CD4-positive, alpha-beta memory T cell (primary cell): ENCODE data around the gene PNMT. TPM values are rescaled to one million over a fixed set of nuclear protein-coding genes. Genes with fewer than 3 reads are reported as not detected.

Experiments
- CTCF ChIA-PET: fragments of 350-600 bp; sonication (Branson Sonifier 250); formaldehyde crosslinking; loops from one replicate; lab custom pipeline; 2021; ENCODE audit warnings: inconsistent platforms; ENCODE audit not compliant: partially characterized antibody; lab: Charles Lee
- POLR2A ChIA-PET: fragments of 350-600 bp; sonication (Branson Sonifier 250); formaldehyde crosslinking; loops from one replicate; lab custom pipeline; 2021; ENCODE audit not compliant: partially characterized antibody; lab: Charles Lee
- DNase-seq, 5 donors: peaks; one replicate each; pipeline versions ENCODE4 v3.0.0 to v3.0.0-alpha.2; 2020 to 2022; ENCODE audit warnings: mixed read lengths in 1 of 5
- H3K27ac ChIP-seq: one replicate; pipeline ENCODE4 v1.7.0; 2013; ENCODE audit warnings: low read depth, low read length
- H3K27me3 ChIP-seq: 2 replicates; pipeline ENCODE4 v1.7.0; 2013; ENCODE audit warnings: mild to moderate bottlenecking, low read length, moderate library complexity; ENCODE audit not compliant: insufficient read depth
- H3K36me3 ChIP-seq: 2 replicates; pipeline ENCODE4 v1.7.0; 2013; ENCODE audit warnings: mild to moderate bottlenecking, low read length, moderate library complexity; ENCODE audit not compliant: insufficient read depth
- H3K4me1 ChIP-seq: 2 replicates; pipeline ENCODE4 v1.7.0; 2013; ENCODE audit warnings: mild to moderate bottlenecking, low read length, moderate library complexity; ENCODE audit not compliant: insufficient read depth
- H3K4me3 ChIP-seq, 2 donors: one replicate each; pipeline ENCODE4 v1.7.0; 2013; ENCODE audit warnings: low read length in 2 of 2, mild to moderate bottlenecking in 1 of 2
- H3K9me3 ChIP-seq, 2 donors: one replicate each; pipeline ENCODE4 v1.7.0; 2013; ENCODE audit warnings: low read length in 2 of 2, control low read depth in 1 of 2; ENCODE audit not compliant: control insufficient read depth in 1 of 2
- H3K27ac Mint-ChIP-seq, 7 donors: one replicate each; pipeline ENCODE4 v1.8.0; 2020 to 2021; ENCODE audit warnings: mixed read lengths in 7 of 7, mild to moderate bottlenecking in 6 of 7, inconsistent platforms in 3 of 7, moderate library complexity in 3 of 7
- H3K27me3 Mint-ChIP-seq, 2 donors: one replicate each; pipeline ENCODE4 v1.8.0; 2020 to 2021; ENCODE audit warnings: mixed read lengths in 2 of 2
- H3K36me3 Mint-ChIP-seq, 2 donors: one replicate each; pipeline ENCODE4 v1.8.0; 2020 to 2021; ENCODE audit warnings: mixed read lengths in 2 of 2, inconsistent platforms in 1 of 2, mild to moderate bottlenecking in 1 of 2
- H3K4me1 Mint-ChIP-seq, 4 donors: one replicate each; pipeline ENCODE4 v1.8.0; 2020 to 2021; ENCODE audit warnings: mixed read lengths in 4 of 4, mild to moderate bottlenecking in 1 of 4
- H3K4me3 Mint-ChIP-seq, 8 donors: one replicate each; pipeline ENCODE4 v1.8.0; 2020 to 2021; ENCODE audit warnings: mixed read lengths in 8 of 8, mild to moderate bottlenecking in 7 of 8, moderate library complexity in 6 of 8, inconsistent platforms in 3 of 8
- H3K9me3 Mint-ChIP-seq, 8 donors: one replicate each; pipeline ENCODE4 v1.8.0; 2020 to 2021; ENCODE audit warnings: mixed read lengths in 8 of 8, mild to moderate bottlenecking in 5 of 8, inconsistent platforms in 3 of 8, moderate library complexity in 1 of 8
- intact Hi-C: fragments of 100-400 bp; cut with micrococcal nuclease; formaldehyde crosslinking; loops from one replicate; pipeline ENCODE4 v1.15.1; 2023
- polyA plus RNA-seq, 2 donors: library from polyadenylated mRNA; unstranded; fragments of 300-500 nt; fragmentation: Illumina TruSeq; gene quantifications; one replicate each; pipeline ENCODE4 v1.2.3, GENCODE V29; 2021
- total RNA-seq, 2 experiments: library from RNA; stranded (reverse); gene quantifications; one replicate each; pipeline ENCODE4 v1.2.3, GENCODE V29; 2021

Gene PNMT
- total and polyA plus RNA-seq, 4 experiments from 2014 or later, result 0.55 TPM; not detected in 3

- no peak overlapping the region for H3K4me3 ChIP-seq
- peaks cover 0 to 7% of the 10 kb centered on the region in 2 donors for H3K36me3 Mint-ChIP-seq
- ChIA-PET POLR2A (interaction anchor here (1.1 to 1.3 kb wide), 2 partner anchors 12 to 173 kb away, joined by 3 read pairs; partner anchors contain the start of gene CDK12), CTCF (interaction anchor here (0.7 to 6.4 kb wide), 12 partner anchors 10 to 307 kb away, joined by 3 to 114 read pairs (median 8); partner anchors contain the start of genes PGAP3, PNMT and PPP1R1B)
- H3K4me3 Mint-ChIP-seq, result no peak overlapping the region
- H3K9me3 ChIP-seq, result no peaks in the 10 kb centered on the region
- peak in 1 of 5 donors; percentile 23 for DNase-seq
- H3K27ac Mint-ChIP-seq, result peak overlapping the region in 2 of 7 donors; percentile 66 to 88
- no peaks in the 10 kb centered on the region for H3K9me3 Mint-ChIP-seq
- intact Hi-C loops, result no loop called here
- H3K27me3 ChIP-seq, result no peaks in the 10 kb centered on the region
- no peak overlapping the region for H3K27ac ChIP-seq
- peaks cover 29% of the 10 kb centered on the region for H3K4me1 ChIP-seq
- H3K4me1 Mint-ChIP-seq, result peaks cover 17 to 29% (median 24%) of the 10 kb centered on the region in 4 donors
- no peaks in the 10 kb centered on the region for H3K36me3 ChIP-seq
- H3K27me3 Mint-ChIP-seq, result peaks cover 4 to 12% of the 10 kb centered on the region in 2 donors
Observed at GRCh38 chr17:39633570-39634183, 34.6 kb upstream of the PNMT start.

- peaks cover 36% of the 10 kb centered on the region for H3K4me1 ChIP-seq
- peak overlapping the region in 2 of 8 donors; percentile 1 to 9 for H3K4me3 Mint-ChIP-seq
- POLR2A ChIA-PET, result interaction anchor here (0.9 to 1.6 kb wide), 6 partner anchors 11 to 173 kb away, joined by 3 to 6 read pairs (median 4); partner anchors contain the start of genes CDK12 and PGAP3
- H3K9me3 Mint-ChIP-seq, result no peaks in the 10 kb centered on the region
- intact Hi-C loops, result no loop called here
- no peaks in the 10 kb centered on the region for H3K9me3 ChIP-seq
- H3K4me3 ChIP-seq, result no peak overlapping the region
- H3K27ac Mint-ChIP-seq, result peak overlapping the region; percentile 38 to 66 (median 44)
- H3K27me3 Mint-ChIP-seq, result peaks cover 3 to 11% of the 10 kb centered on the region in 2 donors
- H3K36me3 ChIP-seq, result no peaks in the 10 kb centered on the region
- H3K27me3 ChIP-seq, result no peaks in the 10 kb centered on the region
- H3K36me3 Mint-ChIP-seq, result peaks cover 0 to 7% of the 10 kb centered on the region in 2 donors
- H3K4me1 Mint-ChIP-seq, result peaks cover 21 to 37% (median 31%) of the 10 kb centered on the region in 4 donors
- CTCF ChIA-PET, result interaction anchor here (0.5 to 6.4 kb wide), 18 partner anchors 10 to 307 kb away, joined by 3 to 114 read pairs (median 6); partner anchors contain the start of genes MIEN1, PGAP3 and PPP1R1B
- peak; percentile 37 to 58 (median 47) for DNase-seq
- no peak overlapping the region for H3K27ac ChIP-seq
Observed at GRCh38 chr17:39634384-39634871, 33.8 kb upstream of the PNMT start.

GRCh38 chr17:39635614-39636176 is 32.6 kb upstream of the PNMT start:
- Mint-ChIP-seq H3K4me3 (peak overlapping the region in 7 of 8 donors; percentile 20 to 96 (median 47)), H3K27ac (peak overlapping the region; percentile 29 to 98 (median 95)), H3K27me3 (peaks cover 3 to 9% of the 10 kb centered on the region in 2 donors), H3K9me3 (no peaks in the 10 kb centered on the region), H3K4me1 (peaks cover 29 to 47% (median 41%) of the 10 kb centered on the region in 4 donors), H3K36me3 (peaks cover 0 to 7% of the 10 kb centered on the region in 2 donors)
- intact Hi-C loops, result loop anchor here (5.0 kb wide), 3 partner anchors 52 to 347 kb away; partner anchors contain the start of genes IKZF3, PGAP3 and PSMD3
- ChIA-PET CTCF (interaction anchor here (1.1 to 6.9 kb wide), 10 partner anchors 8 to 96 kb away, joined by 3 to 114 read pairs (median 8); partner anchors contain the start of genes MIEN1, PGAP3 and PPP1R1B), POLR2A (interaction anchor here (1.3 to 1.6 kb wide), 4 partner anchors 12 to 129 kb away, joined by 3 to 6 read pairs (median 4); partner anchors contain the start of gene MIEN1)
- peaks cover 47% of the 10 kb centered on the region for H3K4me1 ChIP-seq
- peak in 1 of 5 donors; percentile 34 for DNase-seq
- no peaks in the 10 kb centered on the region for H3K27me3 ChIP-seq
- H3K27ac ChIP-seq, result peak overlapping the region; percentile 97
- H3K9me3 ChIP-seq, result no peaks in the 10 kb centered on the region
- H3K4me3 ChIP-seq, result no peak overlapping the region
- no peaks in the 10 kb centered on the region for H3K36me3 ChIP-seq

GRCh38 chr17:39636587-39636926 is 31.7 kb upstream of the PNMT start:
- Mint-ChIP-seq H3K27me3 (peaks cover 1 to 6% of the 10 kb centered on the region in 2 donors), H3K27ac (peak overlapping the region; percentile 84 to 98 (median 95)), H3K9me3 (no peaks in the 10 kb centered on the region), H3K36me3 (peaks cover 0 to 9% of the 10 kb centered on the region in 2 donors), H3K4me3 (peak overlapping the region; percentile 92 to 98 (median 96)), H3K4me1 (peaks cover 31 to 56% (median 44%) of the 10 kb centered on the region in 4 donors)
- H3K9me3 ChIP-seq, result no peaks in the 10 kb centered on the region
- CTCF ChIA-PET, result interaction anchor here (0.6 to 6.9 kb wide), 3 partner anchors 16 to 89 kb away, joined by 3 to 67 read pairs (median 53); no protein-coding TSS in a partner anchor
- peak overlapping the region; percentile 42 to 86 for H3K4me3 ChIP-seq
- POLR2A ChIA-PET, result interaction anchor here (1.0 to 1.3 kb wide), 4 partner anchors 18 to 128 kb away, joined by 3 to 4 read pairs (median 3); partner anchors contain the start of gene MIEN1
- intact Hi-C loops, result loop anchor here (5.0 kb wide), 3 partner anchors 51 to 346 kb away; partner anchors contain the start of genes IKZF3, PGAP3 and PSMD3
- DNase-seq, result no peak
- peaks cover 55% of the 10 kb centered on the region for H3K4me1 ChIP-seq
- no peaks in the 10 kb centered on the region for H3K27me3 ChIP-seq
- no peaks in the 10 kb centered on the region for H3K36me3 ChIP-seq
- peak overlapping the region; percentile 97 for H3K27ac ChIP-seq

- H3K36me3 Mint-ChIP-seq, result peaks cover 0 to 9% of the 10 kb centered on the region in 2 donors
Observed at GRCh38 chr17:39636927-39637736, 31.1 kb upstream of the PNMT start, which contains the start of gene STARD3. TSS of gene STARD3 (plus strand) at chr17:39637144. CDS start at chr17:39653532, 16,388 bp downstream.

GRCh38 chr17:39638317-39638716 is 29.9 kb upstream of the PNMT start:
- CTCF ChIA-PET, result interaction anchor here (0.8 to 6.9 kb wide), 9 partner anchors 9 to 115 kb away, joined by 3 to 67 read pairs (median 5); partner anchors contain the start of gene PNMT
- no peaks in the 10 kb centered on the region for H3K9me3 Mint-ChIP-seq
- Histone ChIP-seq H3K27me3 (no peaks in the 10 kb centered on the region), H3K9me3 (no peaks in the 10 kb centered on the region), H3K4me1 (peaks cover 73% of the 10 kb centered on the region), H3K4me3 (peak overlapping the region; percentile 86 to 88), H3K36me3 (no peaks in the 10 kb centered on the region), H3K27ac (peak overlapping the region; percentile 97)
- DNase-seq, result no peak
- H3K36me3 Mint-ChIP-seq, result peaks cover 0 to 17% of the 10 kb centered on the region in 2 donors
- peak overlapping the region; percentile 84 to 98 (median 96) for H3K27ac Mint-ChIP-seq
- H3K27me3 Mint-ChIP-seq, result no peaks in the 10 kb centered on the region
- POLR2A ChIA-PET, result interaction anchor here (0.9 to 1.6 kb wide), 10 partner anchors 10 to 92 kb away, joined by 3 to 12 read pairs (median 4); partner anchors contain the start of genes MIEN1, PGAP3 and PNMT
- peaks cover 38 to 74% (median 59%) of the 10 kb centered on the region in 4 donors for H3K4me1 Mint-ChIP-seq
- intact Hi-C loops, result loop anchor here (5.0 kb wide), 3 partner anchors 49 to 344 kb away; partner anchors contain the start of genes IKZF3, PGAP3 and PSMD3
- H3K4me3 Mint-ChIP-seq, result peak overlapping the region; percentile 92 to 98 (median 96)

More at GRCh38 chr17:39636927-39637736, 31.1 kb upstream of the PNMT start, which contains the start of gene STARD3:
- POLR2A ChIA-PET, result interaction anchor here (0.9 to 1.6 kb wide), 16 partner anchors 9 to 127 kb away, joined by 3 to 12 read pairs (median 3); partner anchors contain the start of genes MIEN1, PGAP3 and PNMT
- CTCF ChIA-PET, result interaction anchor here (0.7 to 6.9 kb wide), 7 partner anchors 11 to 116 kb away, joined by 3 to 67 read pairs (median 5); partner anchors contain the start of gene PNMT
- H3K27me3 Mint-ChIP-seq, result peaks cover 0 to 1% of the 10 kb centered on the region in 2 donors
- DNase-seq, result peak; percentile 85 to 92 (median 87)
- H3K27ac ChIP-seq, result peak within 1 kb of the TSS; percentile 97
- H3K4me3 Mint-ChIP-seq, result peak within 1 kb of the TSS; percentile 92 to 98 (median 96)
- H3K4me3 ChIP-seq, result peak within 1 kb of the TSS; percentile 86 to 88
- peaks cover 33 to 62% (median 49%) of the 10 kb centered on the region in 4 donors for H3K4me1 Mint-ChIP-seq
- no peaks in the 10 kb centered on the region for H3K36me3 ChIP-seq
- intact Hi-C loops, result loop anchor here (1.0 to 5.0 kb wide), 7 partner anchors 15 to 345 kb away; partner anchors contain the start of genes IKZF3, LRRC3C, MIEN1 and ORMDL3
- peaks cover 61% of the 10 kb centered on the region for H3K4me1 ChIP-seq
- H3K27ac Mint-ChIP-seq, result peak within 1 kb of the TSS; percentile 84 to 98 (median 96)
- no peaks in the 10 kb centered on the region for H3K9me3 Mint-ChIP-seq
- no peaks in the 10 kb centered on the region for H3K27me3 ChIP-seq
- H3K9me3 ChIP-seq, result no peaks in the 10 kb centered on the region
